ENCODE data around the gene B4GALT3. TPM values are rescaled to one million over a fixed set of nuclear protein-coding genes. Genes with fewer than 3 reads are reported as not detected.

B4GALT3 gene
- total RNA-seq, 2 donors from 2014 or later = 30.3 to 34.8 TPM

DNA sequence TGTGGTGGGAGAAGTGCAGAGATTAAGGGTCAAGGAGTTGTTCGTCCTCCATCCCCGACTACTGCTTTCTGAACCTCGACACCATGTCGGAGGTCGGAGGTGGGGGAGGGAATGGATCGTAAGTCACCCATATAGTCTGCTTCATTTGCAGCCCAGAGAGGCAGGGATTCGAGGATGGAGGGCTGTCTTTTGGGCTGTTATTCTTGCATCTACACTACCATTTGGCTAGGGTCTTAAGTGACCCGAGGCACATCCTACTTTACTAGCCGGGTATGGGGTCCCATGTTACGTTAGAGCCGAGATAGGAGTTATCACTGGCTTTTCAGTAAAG lies 17.4 kb downstream of the B4GALT3 start:
- Histone ChIP-seq H3K9me3 (no peaks in the 10 kb centered on the region), H3K4me1 (peaks cover 14% of the 10 kb centered on the region), H3K9ac (ENCODE audit: low read depth in 2 of 2, low read length in 2 of 2) (peak overlapping the region; percentile 85), H3K36me3 (no peaks in the 10 kb centered on the region), H3K4me3 (peak overlapping the region; percentile 95), H3K27me3 (no peaks in the 10 kb centered on the region), H3K27ac (peak overlapping the region; percentile 69)
- no peak for DNase-seq
- intact Hi-C loops (cut with DNase I) = no loop called here
- no peak for TF ChIP-seq CTCF (IDR thresholded peaks at IDR 0.05)

- intact Hi-C loops (cut with DNase I) = no loop called here
- H3K27me3 ChIP-seq = no peaks in the 10 kb centered on the region
- no peaks in the 10 kb centered on the region for H3K36me3 ChIP-seq
- peaks cover 18% of the 10 kb centered on the region for H3K4me1 ChIP-seq
- DNase-seq = peak; percentile 94
- TF ChIP-seq CTCF (IDR thresholded peaks at IDR 0.05) = no peak
- peak within 1 kb of the TSS; percentile 69 for H3K27ac ChIP-seq
- H3K9ac ChIP-seq (ENCODE audit: low read depth in 2 of 2, low read length in 2 of 2) = peak within 1 kb of the TSS; percentile 85
- no peaks in the 10 kb centered on the region for H3K9me3 ChIP-seq
- H3K4me3 ChIP-seq = peak within 1 kb of the TSS; percentile 95
Observed at GRCh38 chr1:161159087-161159912, 18.0 kb downstream of the B4GALT3 start, which contains the start of gene USP21. Gene USP21 (plus strand): TSS chr1:161159500. CDS start chr1:161160641, 1,141 bp downstream.

DNA sequence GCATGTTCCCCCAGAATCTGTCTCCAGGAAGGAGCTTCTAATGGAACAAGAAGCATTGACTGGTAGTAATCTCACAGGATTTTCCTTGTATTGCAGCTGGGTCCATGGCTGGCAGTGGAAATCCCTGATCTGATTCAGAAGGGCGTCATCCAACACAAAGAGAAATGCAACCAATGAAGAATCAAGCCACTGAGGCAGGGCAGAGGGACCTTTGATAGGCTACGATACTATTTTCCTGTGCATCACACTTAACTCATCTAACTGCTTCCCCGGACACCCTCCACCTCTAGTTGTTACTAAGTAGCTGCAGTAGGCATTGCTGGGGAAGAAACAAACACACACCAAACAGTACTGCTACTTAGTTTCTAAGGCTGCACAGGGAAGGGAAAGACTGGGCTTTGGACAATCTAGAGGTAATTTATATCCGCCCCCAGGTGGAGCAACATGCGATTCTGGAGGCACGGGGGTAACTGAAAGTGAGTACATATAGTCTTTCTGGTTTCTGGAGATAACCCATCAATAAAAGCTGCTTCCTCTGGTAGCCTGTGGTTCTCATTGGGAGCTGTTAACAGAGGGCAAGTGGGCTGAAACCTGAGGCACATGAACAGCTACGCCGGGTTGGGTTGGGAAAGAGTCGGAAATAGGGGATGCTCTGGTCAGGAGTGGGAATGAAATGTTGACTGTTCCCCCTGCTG lies 18.8 kb downstream of the B4GALT3 start:
- Histone ChIP-seq H3K4me1 (peaks cover 18% of the 10 kb centered on the region), H3K9me3 (no peaks in the 10 kb centered on the region), H3K4me3 (peak overlapping the region; percentile 95), H3K27ac (peak overlapping the region; percentile 69), H3K9ac (ENCODE audit: low read depth in 2 of 2, low read length in 2 of 2) (peak overlapping the region; percentile 85), H3K36me3 (no peaks in the 10 kb centered on the region), H3K27me3 (no peaks in the 10 kb centered on the region)
- no peak for TF ChIP-seq CTCF (IDR thresholded peaks at IDR 0.05)
- no peak for DNase-seq
- intact Hi-C loops (cut with DNase I) = no loop called here

GRCh38 chr1:161157867-161158266 lies 19.4 kb downstream of the B4GALT3 start:
- H3K36me3 ChIP-seq = no peaks in the 10 kb centered on the region
- no peak overlapping the region for H3K27ac ChIP-seq
- peaks cover 18% of the 10 kb centered on the region for H3K4me1 ChIP-seq
- no peaks in the 10 kb centered on the region for H3K27me3 ChIP-seq
- intact Hi-C loops (cut with DNase I) = no loop called here
- no peaks in the 10 kb centered on the region for H3K9me3 ChIP-seq
- H3K9ac ChIP-seq (ENCODE audit: low read depth in 2 of 2, low read length in 2 of 2) = no peak overlapping the region
- no peak for DNase-seq
- TF ChIP-seq CTCF (IDR thresholded peaks at IDR 0.05) = no peak
- no peak overlapping the region for H3K4me3 ChIP-seq

GRCh38 chr1:161153682-161154337 lies 23.5 kb downstream of the B4GALT3 start, which contains the start of gene UFC1:
Gene UFC1 (plus strand): TSS chr1:161153978. CDS start chr1:161153998, 20 bp downstream.
- Histone ChIP-seq H3K27ac (peak within 1 kb of the TSS; percentile 88), H3K4me1 (peaks cover 8% of the 10 kb centered on the region), H3K4me3 (peak within 1 kb of the TSS; percentile 70), H3K9me3 (no peaks in the 10 kb centered on the region), H3K27me3 (no peaks in the 10 kb centered on the region), H3K9ac (ENCODE audit: low read depth in 2 of 2, low read length in 2 of 2) (peak within 1 kb of the TSS; percentile 74 to 86), H3K36me3 (no peaks in the 10 kb centered on the region)
- DNase-seq = peak; percentile 85
- intact Hi-C loops (cut with DNase I) = no loop called here
- TF ChIP-seq CTCF (IDR thresholded peaks at IDR 0.05) = no peak
